HepG2 (cell line): ENCODE results near the gene PHACTR1. TPM values are rescaled to one million over a fixed set of nuclear protein-coding genes. Genes with fewer than 3 reads are reported as not detected.

Experiments
- ATAC-seq: fragments of 200-7000 bp; cut with Tn5 transposase; 3 replicates; pipeline ENCODE4 v1.9.1; 2020; ENCODE audit warnings: mild to moderate bottlenecking, moderate library complexity
- BruUV-seq: library from RNA; stranded (reverse); fragments of 400-500 nt; replicated peaks from 2 replicates; lab custom pipeline; 2021; lab: Mats Ljungman, UMichigan
- CTCF ChIA-PET: fragments of 300-600 bp; formaldehyde crosslinking; extraction: SDS; loops from one replicate; lab custom pipeline; 2021; ENCODE audit warnings: low total read pairs, inconsistent platforms, low intra/inter-chr PET ratio; lab: Yijun Ruan, JAX
- POLR2A ChIA-PET: fragments of 350-600 bp; sonication (Branson Sonifier 250); formaldehyde crosslinking; loops from one replicate; lab custom pipeline; 2020; ENCODE audit warnings: antibody characterized with exemption, inconsistent platforms; lab: Yijun Ruan, JAX
- DNase-seq: peaks from one replicate; pipeline ENCODE4 v3.0.0-alpha.2; 2015; ENCODE audit warnings: low spot score
- FAIRE-seq: peaks from 3 replicates; lab custom pipeline; 2011; peaks lifted over from hg19 to GRCh38; lab: Jason Lieb, UNC
- H2AFZ ChIP-seq: one replicate; pipeline ENCODE4 v1.6.1; 2011; ENCODE audit warnings: low read length, inconsistent platforms
- H3K27ac ChIP-seq: fragments of 300-600 bp; 3 replicates; pipeline ENCODE4 v1.8.0; 2011; ENCODE audit warnings: mixed run types, mild to moderate bottlenecking, mixed read lengths, low read length, inconsistent platforms; ENCODE audit not compliant: insufficient read depth; ENCODE audit errors: extremely low read length
- H3K27me3 ChIP-seq, 2 experiments: fragments of 200-600 bp in 1 of 2; 2 replicates in 1 of 2; 3 replicates in 1 of 2; pipeline versions ENCODE4 v1.6.0 to v1.8.0; 2011; ENCODE audit warnings: low read length in 2 of 2, mild to moderate bottlenecking in 2 of 2, moderate library complexity in 2 of 2, inconsistent platforms in 1 of 2; ENCODE audit not compliant: insufficient read depth in 2 of 2, control insufficient read depth in 1 of 2
- H3K36me3 ChIP-seq, 2 experiments: fragments of 200-600 bp in 1 of 2; replicated peaks in 1 of 2; 2 replicates in 1 of 2; 3 replicates in 1 of 2; pipeline versions ENCODE4 v1.5.1 to v1.8.0; 2011; ENCODE audit warnings: low read length in 2 of 2, inconsistent platforms in 1 of 2; ENCODE audit not compliant: insufficient read depth in 2 of 2, control insufficient read depth in 1 of 2
- H3K4me1 ChIP-seq: 2 replicates; pipeline ENCODE4 v1.5.1; 2012; ENCODE audit warnings: low read length, inconsistent platforms; ENCODE audit not compliant: insufficient read depth
- H3K4me2 ChIP-seq: 2 replicates; pipeline ENCODE4 v1.6.0; 2011; ENCODE audit warnings: low read depth, low read length, inconsistent platforms
- H3K4me3 ChIP-seq, 3 experiments: fragments of 200-600 bp in 1 of 3; sonication (generic), shearing (Covaris generic) in 1 of 3; replicated peaks in 1 of 3; 2 replicates each; pipeline ENCODE4 v1.5.1; 2011 to 2016; ENCODE audit warnings: low read length in 3 of 3, inconsistent platforms in 2 of 3, low read depth in 2 of 3, mild to moderate bottlenecking in 2 of 3, control low read depth in 1 of 3, mixed read lengths in 1 of 3; ENCODE audit not compliant: insufficient read depth in 1 of 3
- H3K79me2 ChIP-seq: one replicate; pipeline ENCODE4 v1.6.1; 2011; ENCODE audit warnings: low read length, inconsistent platforms; ENCODE audit not compliant: insufficient read depth
- H3K9ac ChIP-seq: 2 replicates; pipeline ENCODE4 v1.6.0; 2011; ENCODE audit warnings: mild to moderate bottlenecking, low read depth, low read length, inconsistent platforms; ENCODE audit not compliant: insufficient read depth
- H3K9me3 ChIP-seq: 2 replicates; pipeline ENCODE4 v1.5.1; 2012; ENCODE audit warnings: mild to moderate bottlenecking, low read length
- H4K20me1 ChIP-seq: 2 replicates; pipeline ENCODE4 v1.6.0; 2011; ENCODE audit warnings: inconsistent platforms, mild to moderate bottlenecking, low read length, moderate library complexity; ENCODE audit not compliant: insufficient read depth
- E2F2 ChIP-seq: sonication (generic); formaldehyde crosslinking; IDR thresholded peaks from 2 replicates; pipeline ENCODE4 v1.4.0; 2020; ENCODE audit warnings: missing genetic modification reagents, borderline replicate concordance
- FOSL1 ChIP-seq: sonication (generic); formaldehyde crosslinking; IDR thresholded peaks from 2 replicates; pipeline ENCODE4 v1.9.0; 2021; ENCODE audit warnings: missing genetic modification reagents, borderline replicate concordance
- NFE2L1 ChIP-seq: sonication (generic); formaldehyde crosslinking; IDR thresholded peaks from 2 replicates; pipeline ENCODE4 v1.4.0; 2020; ENCODE audit warnings: missing genetic modification reagents, mild to moderate bottlenecking, borderline replicate concordance
- RXRB ChIP-seq: IDR thresholded peaks from 2 replicates; pipeline ENCODE4 v1.6.1; 2016; ENCODE audit warnings: borderline replicate concordance, missing genetic modification reagents, missing compliant biosample characterization
- SIN3B ChIP-seq: fragments of 150-350 bp; IDR thresholded peaks from 2 replicates; pipeline ENCODE4 v1.6.1; 2014; ENCODE audit warnings: low read length
- TBL1XR1 ChIP-seq: fragments of 150-350 bp; IDR thresholded peaks from 2 replicates; pipeline ENCODE4 v1.6.1; 2014; ENCODE audit warnings: borderline replicate concordance, low read length; ENCODE audit not compliant: partially characterized antibody
- TBP ChIP-seq: sonication (generic); formaldehyde crosslinking; IDR thresholded peaks from 2 replicates; pipeline ENCODE4 v1.5.0; 2020; ENCODE audit warnings: missing genetic modification reagents
- XBP1 ChIP-seq: sonication (generic); formaldehyde crosslinking; IDR thresholded peaks from 2 replicates; pipeline ENCODE4 v1.5.0; 2020; ENCODE audit warnings: missing genetic modification reagents
- ZBTB3 ChIP-seq: sonication (generic); formaldehyde crosslinking; IDR thresholded peaks from 2 replicates; pipeline ENCODE4 v1.4.0; 2020; ENCODE audit warnings: low read depth, mild to moderate bottlenecking, moderate library complexity, missing genetic modification reagents, borderline replicate concordance
- ZNF329 ChIP-seq: sonication (generic); formaldehyde crosslinking; IDR thresholded peaks from 2 replicates; pipeline ENCODE4 v1.9.0; 2021; ENCODE audit warnings: low read depth, mild to moderate bottlenecking, missing genetic modification reagents
- ZNF556 ChIP-seq: sonication (generic); formaldehyde crosslinking; IDR thresholded peaks from 2 replicates; pipeline ENCODE4 v1.4.0; 2020; ENCODE audit warnings: mild to moderate bottlenecking, missing genetic modification reagents, borderline replicate concordance
- ZNF570 ChIP-seq: sonication (generic); formaldehyde crosslinking; IDR thresholded peaks from 2 replicates; pipeline ENCODE4 v1.4.0; 2020; ENCODE audit warnings: mild to moderate bottlenecking, missing genetic modification reagents, borderline replicate concordance
- ZSCAN30 ChIP-seq: sonication (generic); formaldehyde crosslinking; IDR thresholded peaks from 2 replicates; pipeline ENCODE4 v1.5.0; 2020; ENCODE audit warnings: mild to moderate bottlenecking, missing genetic modification reagents
- WGBS: methylation state at CpG from one replicate; pipeline ENCODE4 v1.1.6; 2017; ENCODE audit warnings: low lambda C conversion rate; 5-methylcytosine and 5-hydroxymethylcytosine counted together
- in situ Hi-C: cut with HindIII; loops from 2 replicates; pipeline ENCODE4 v1.10.0; 2017; ENCODE audit warnings: low pct_unique_long_range_greater_than_20kb; ENCODE audit not compliant: extremely low pct_ligation_motif_present
- intact Hi-C: fragments of 100-400 bp; cut with micrococcal nuclease; formaldehyde crosslinking; loops from one replicate; pipeline ENCODE4 v1.10.0; 2022; ENCODE audit not compliant: unreplicated experiment
- polyA plus RNA-seq, 8 experiments: library from polyadenylated mRNA; depleted of rRNA in 3 of 8; stranded (reverse) in 7 of 8; unstranded in 1 of 8; fragments of >200 nt; fragmentation: Illumina TruSeq in 4 of 8; extraction: Trizol in 4 of 8; gene quantifications; 2 replicates each; pipeline versions ENCODE4 v1.2.1 to v1.2.3, GENCODE V29; 2011 to 2016; ENCODE audit warnings: low read depth in 4 of 8, missing spikeins in 1 of 8, mixed read lengths in 1 of 8; ENCODE audit not compliant: insufficient read depth in 1 of 8
- total RNA-seq, 5 experiments: library from RNA; depleted of rRNA; stranded (reverse); fragments of >200 nt; fragmentation: Illumina TruSeq; extraction: Trizol; gene quantifications; 2 replicates each; pipeline ENCODE4 v1.2.3, GENCODE V29; 2016; ENCODE audit warnings: low read depth in 1 of 5
- TF ChIP-seq, protein P1 (sequence below): IDR thresholded peaks from 2 replicates; pipeline ENCODE4 v1.6.1; 2016; ENCODE audit warnings: missing compliant biosample characterization, missing genetic modification reagents, borderline replicate concordance
- TF ChIP-seq, protein P2 (sequence below): sonication (generic); formaldehyde crosslinking; conservative IDR thresholded peaks from 2 replicates; pipeline ENCODE4 v1.8.0; 2022; ENCODE audit warnings: mild to moderate bottlenecking, moderate library complexity, missing genetic modification reagents
- TF ChIP-seq, protein P3 (sequence below): sonication (generic); formaldehyde crosslinking; conservative IDR thresholded peaks from 2 replicates; pipeline ENCODE4 v1.4.0; 2020; ENCODE audit warnings: mild to moderate bottlenecking, missing genetic modification reagents, moderate library complexity

Gene PHACTR1
- total and polyA plus RNA-seq, 2 of the 13 experiments (the other 11 are each of a cell fraction or from before 2014, with no cell fraction given) = 0.09 TPM; not detected in 1

- 95% methylated on average over 9 of the region's 9 CpGs for WGBS
- CTCF ChIA-PET = no interaction called here
- POLR2A ChIA-PET = interaction anchor here (0.8 to 1.9 kb wide), 2 partner anchors 10 to 36 kb away, joined by 3 to 5 read pairs; partner anchors contain the start of gene TBC1D7
- H3K79me2 ChIP-seq = no peaks in the 10 kb centered on the region
- ATAC-seq (no peak), DNase-seq (no peak), FAIRE-seq (no peak)
- in situ Hi-C loops (no loop called here), intact Hi-C loops (no loop called here)
- no peak overlapping the region for H2AFZ ChIP-seq
- peaks cover 10% of the 10 kb centered on the region for H3K9me3 ChIP-seq
- H4K20me1 ChIP-seq = no peaks in the 10 kb centered on the region
- H3K9ac ChIP-seq = no peak overlapping the region
- BruUV-seq = no TSS peak
- H3K36me3 ChIP-seq = peaks cover 16 to 40% of the 10 kb centered on the region in 2 experiments
- no peaks in the 10 kb centered on the region for H3K27me3 ChIP-seq
- H3K27ac ChIP-seq = no peak overlapping the region
- no peak overlapping the region for H3K4me3 ChIP-seq
- peaks cover 26% of the 10 kb centered on the region for H3K4me1 ChIP-seq
- no peak overlapping the region for H3K4me2 ChIP-seq
- TF ChIP-seq, protein P1, sequence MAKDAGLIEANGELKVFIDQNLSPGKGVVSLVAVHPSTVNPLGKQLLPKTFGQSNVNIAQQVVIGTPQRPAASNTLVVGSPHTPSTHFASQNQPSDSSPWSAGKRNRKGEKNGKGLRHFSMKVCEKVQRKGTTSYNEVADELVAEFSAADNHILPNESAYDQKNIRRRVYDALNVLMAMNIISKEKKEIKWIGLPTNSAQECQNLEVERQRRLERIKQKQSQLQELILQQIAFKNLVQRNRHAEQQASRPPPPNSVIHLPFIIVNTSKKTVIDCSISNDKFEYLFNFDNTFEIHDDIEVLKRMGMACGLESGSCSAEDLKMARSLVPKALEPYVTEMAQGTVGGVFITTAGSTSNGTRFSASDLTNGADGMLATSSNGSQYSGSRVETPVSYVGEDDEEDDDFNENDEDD (CRISPR knock-in tag) = no peak
- TF ChIP-seq FOSL1 (no peak), RXRB (CRISPR knock-in tag) (no peak), E2F2 (CRISPR knock-in tag) (no peak), SIN3B (no peak), TBL1XR1 (no peak), ZNF570 (no peak), ZNF329 (CRISPR knock-in tag) (no peak), ZSCAN30 (no peak), ZBTB3 (CRISPR knock-in tag) (no peak), NFE2L1 (no peak), ZNF556 (CRISPR knock-in tag) (no peak), TBP (CRISPR knock-in tag) (no peak), XBP1 (CRISPR knock-in tag) (no peak)
- TF ChIP-seq, protein P2, sequence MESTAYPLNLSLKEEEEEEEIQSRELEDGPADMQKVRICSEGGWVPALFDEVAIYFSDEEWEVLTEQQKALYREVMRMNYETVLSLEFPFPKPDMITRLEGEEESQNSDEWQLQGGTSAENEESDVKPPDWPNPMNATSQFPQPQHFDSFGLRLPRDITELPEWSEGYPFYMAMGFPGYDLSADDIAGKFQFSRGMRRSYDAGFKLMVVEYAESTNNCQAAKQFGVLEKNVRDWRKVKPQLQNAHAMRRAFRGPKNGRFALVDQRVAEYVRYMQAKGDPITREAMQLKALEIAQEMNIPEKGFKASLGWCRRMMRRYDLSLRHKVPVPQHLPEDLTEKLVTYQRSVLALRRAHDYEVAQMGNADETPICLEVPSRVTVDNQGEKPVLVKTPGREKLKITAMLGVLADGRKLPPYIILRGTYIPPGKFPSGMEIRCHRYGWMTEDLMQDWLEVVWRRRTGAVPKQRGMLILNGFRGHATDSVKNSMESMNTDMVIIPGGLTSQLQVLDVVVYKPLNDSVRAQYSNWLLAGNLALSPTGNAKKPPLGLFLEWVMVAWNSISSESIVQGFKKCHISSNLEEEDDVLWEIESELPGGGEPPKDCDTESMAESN = no peak
- TF ChIP-seq, protein P3, sequence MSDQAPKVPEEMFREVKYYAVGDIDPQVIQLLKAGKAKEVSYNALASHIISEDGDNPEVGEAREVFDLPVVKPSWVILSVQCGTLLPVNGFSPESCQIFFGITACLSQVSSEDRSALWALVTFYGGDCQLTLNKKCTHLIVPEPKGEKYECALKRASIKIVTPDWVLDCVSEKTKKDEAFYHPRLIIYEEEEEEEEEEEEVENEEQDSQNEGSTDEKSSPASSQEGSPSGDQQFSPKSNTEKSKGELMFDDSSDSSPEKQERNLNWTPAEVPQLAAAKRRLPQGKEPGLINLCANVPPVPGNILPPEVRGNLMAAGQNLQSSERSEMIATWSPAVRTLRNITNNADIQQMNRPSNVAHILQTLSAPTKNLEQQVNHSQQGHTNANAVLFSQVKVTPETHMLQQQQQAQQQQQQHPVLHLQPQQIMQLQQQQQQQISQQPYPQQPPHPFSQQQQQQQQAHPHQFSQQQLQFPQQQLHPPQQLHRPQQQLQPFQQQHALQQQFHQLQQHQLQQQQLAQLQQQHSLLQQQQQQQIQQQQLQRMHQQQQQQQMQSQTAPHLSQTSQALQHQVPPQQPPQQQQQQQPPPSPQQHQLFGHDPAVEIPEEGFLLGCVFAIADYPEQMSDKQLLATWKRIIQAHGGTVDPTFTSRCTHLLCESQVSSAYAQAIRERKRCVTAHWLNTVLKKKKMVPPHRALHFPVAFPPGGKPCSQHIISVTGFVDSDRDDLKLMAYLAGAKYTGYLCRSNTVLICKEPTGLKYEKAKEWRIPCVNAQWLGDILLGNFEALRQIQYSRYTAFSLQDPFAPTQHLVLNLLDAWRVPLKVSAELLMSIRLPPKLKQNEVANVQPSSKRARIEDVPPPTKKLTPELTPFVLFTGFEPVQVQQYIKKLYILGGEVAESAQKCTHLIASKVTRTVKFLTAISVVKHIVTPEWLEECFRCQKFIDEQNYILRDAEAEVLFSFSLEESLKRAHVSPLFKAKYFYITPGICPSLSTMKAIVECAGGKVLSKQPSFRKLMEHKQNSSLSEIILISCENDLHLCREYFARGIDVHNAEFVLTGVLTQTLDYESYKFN (CRISPR knock-in tag) = no peak
Measured at GRCh38 chr6:13292774-13293173, 576.2 kb downstream of the PHACTR1 start.
